GM21526 (cell line): ENCODE data around the gene OR10P1.
"Not testable (repeated sequence)": the region's sequence is repeated elsewhere in the genome, so short reads cannot be mapped to it uniquely, and the experiment has no call there.

ENCODE experiments used
- ATAC-seq: cut with Tn5 transposase; IDR thresholded peaks from one replicate; pipeline ENCODE4 v1.9.1; 2021; ENCODE audit warnings: moderate library complexity; ENCODE audit not compliant: unreplicated experiment, low FRiP score

The OR10P1 gene, protein sequence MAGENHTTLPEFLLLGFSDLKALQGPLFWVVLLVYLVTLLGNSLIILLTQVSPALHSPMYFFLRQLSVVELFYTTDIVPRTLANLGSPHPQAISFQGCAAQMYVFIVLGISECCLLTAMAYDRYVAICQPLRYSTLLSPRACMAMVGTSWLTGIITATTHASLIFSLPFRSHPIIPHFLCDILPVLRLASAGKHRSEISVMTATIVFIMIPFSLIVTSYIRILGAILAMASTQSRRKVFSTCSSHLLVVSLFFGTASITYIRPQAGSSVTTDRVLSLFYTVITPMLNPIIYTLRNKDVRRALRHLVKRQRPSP

DNA sequence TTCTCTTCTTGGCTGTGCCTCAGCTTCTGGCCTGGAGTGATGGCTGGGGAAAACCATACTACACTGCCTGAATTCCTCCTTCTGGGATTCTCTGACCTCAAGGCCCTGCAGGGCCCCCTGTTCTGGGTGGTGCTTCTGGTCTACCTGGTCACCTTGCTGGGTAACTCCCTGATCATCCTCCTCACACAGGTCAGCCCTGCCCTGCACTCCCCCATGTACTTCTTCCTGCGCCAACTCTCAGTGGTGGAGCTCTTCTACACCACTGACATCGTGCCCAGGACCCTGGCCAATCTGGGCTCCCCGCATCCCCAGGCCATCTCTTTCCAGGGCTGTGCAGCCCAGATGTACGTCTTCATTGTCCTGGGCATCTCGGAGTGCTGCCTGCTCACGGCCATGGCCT lies at the start of gene OR10P1:
OR10P1 (plus strand) TSS at position 40 of the 400 bp plus-strand sequence; CDS start at position 40, 0 bp downstream.
- no peak for ATAC-seq

DNA sequence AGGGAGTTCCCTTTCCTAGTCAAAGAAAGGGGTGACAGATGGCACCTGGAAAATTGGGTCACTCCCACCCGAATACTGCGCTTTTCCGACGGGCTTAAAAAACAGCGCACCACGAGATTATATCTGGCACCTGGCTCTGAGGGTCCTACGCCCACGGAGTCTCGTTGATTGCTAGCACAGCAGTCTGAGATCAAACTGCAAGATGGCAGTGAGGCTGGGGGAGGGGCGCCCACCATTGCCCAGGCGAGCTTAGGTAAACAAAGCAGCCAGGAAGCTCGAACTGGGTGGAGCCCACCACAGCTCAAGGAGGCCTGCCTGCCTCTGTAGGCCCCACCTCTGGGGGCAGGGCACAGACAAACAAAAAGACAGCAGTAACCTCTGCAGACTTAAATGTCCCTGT lies 46.5 kb upstream of the OR10P1 start:
- not testable (repeated sequence) for ATAC-seq

DNA sequence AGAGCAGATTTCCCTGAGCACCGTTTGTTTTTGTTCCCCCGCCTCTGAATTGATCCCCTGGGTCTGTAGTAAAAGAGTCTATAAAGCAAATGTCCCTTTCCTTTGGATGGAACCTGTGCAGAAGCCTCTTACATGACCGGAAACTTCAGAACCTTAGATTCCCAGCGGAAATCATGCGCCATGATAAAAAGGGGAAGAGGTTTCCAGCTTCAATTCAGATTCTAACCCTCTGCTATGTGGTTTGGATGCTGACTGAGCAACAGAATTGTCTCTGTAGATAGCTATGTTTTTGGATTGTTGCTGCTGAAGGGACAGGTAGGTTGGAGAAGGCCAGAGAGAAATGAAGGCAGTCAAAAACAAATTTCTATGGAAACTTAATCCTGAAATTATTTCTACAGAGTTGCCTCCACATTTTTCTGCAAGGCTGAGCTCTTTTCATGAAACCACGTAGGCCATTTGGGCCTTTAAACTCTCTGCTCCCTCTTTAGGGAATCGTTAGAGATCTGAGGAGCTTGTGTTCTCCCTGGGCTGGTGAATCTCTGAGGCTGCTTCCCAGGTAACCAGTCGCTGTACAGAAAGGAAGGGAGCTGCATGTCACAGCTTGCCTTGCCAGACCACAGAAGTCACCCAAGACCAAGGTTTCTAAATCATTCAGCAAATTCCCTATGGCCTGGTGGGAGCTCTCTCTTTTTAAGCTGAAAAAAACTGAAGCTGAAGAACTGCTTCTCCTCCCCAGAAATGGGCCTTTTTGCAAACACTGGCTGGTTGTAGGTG lies 28.7 kb upstream of the OR10P1 start:
- no peak for ATAC-seq

DNA sequence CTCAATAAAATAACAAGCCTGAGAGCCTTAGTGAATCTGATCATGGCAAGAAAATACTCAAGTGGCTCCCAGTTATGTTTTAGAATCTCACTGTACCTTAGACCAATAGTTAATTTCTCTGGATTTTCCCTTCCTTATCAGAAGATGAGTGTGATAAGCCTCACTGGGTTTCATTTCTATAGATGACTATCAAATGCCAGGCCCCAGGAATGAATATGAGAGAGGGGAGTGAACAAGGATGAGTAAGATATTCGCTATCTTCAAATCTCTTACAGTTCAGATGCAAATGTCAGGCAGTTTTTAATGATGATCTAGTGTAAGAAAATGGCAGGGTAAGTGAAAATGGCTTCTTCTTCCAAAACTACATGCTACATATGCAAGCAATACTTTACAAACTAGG lies 26.1 kb upstream of the OR10P1 start:
- ATAC-seq, result no peak

DNA sequence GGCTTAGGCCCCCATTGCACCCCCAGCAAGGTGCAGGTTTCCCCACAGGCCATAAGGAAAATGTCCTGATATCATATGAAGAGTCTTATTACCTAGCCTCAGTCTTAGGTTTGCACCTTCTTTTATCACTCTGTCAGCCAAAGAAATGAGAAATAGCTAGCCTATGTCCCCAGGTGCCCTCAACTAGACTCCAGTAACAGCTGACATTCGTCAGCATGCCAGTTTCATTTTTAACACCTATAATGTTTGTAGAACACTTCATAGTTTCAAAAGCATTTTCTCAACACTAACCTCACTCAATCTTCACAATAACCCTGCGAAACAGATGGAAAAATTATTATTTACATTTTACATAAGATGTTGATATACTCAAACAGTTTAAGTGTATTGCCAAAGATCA lies 24.0 kb upstream of the OR10P1 start:
- no peak for ATAC-seq

DNA sequence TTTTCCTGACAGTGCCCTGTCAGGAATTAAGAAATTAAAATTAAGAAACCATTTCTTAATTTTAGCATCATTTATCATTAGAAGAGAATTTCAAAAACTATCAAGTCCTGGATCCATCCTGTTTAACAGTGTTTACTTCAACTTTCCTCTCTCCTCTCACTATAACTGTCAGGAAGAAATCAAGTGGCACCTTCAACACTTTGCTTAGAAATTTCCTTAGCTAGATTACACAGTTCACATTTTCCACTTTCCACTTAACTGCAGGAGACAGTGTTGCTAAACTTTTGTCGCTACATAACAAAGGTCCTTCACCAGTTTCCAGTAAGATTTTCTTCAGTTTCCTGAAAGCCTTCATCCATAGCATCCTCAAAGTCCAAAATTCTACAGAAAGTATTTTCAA lies 21.9 kb upstream of the OR10P1 start:
- no peak for ATAC-seq

DNA sequence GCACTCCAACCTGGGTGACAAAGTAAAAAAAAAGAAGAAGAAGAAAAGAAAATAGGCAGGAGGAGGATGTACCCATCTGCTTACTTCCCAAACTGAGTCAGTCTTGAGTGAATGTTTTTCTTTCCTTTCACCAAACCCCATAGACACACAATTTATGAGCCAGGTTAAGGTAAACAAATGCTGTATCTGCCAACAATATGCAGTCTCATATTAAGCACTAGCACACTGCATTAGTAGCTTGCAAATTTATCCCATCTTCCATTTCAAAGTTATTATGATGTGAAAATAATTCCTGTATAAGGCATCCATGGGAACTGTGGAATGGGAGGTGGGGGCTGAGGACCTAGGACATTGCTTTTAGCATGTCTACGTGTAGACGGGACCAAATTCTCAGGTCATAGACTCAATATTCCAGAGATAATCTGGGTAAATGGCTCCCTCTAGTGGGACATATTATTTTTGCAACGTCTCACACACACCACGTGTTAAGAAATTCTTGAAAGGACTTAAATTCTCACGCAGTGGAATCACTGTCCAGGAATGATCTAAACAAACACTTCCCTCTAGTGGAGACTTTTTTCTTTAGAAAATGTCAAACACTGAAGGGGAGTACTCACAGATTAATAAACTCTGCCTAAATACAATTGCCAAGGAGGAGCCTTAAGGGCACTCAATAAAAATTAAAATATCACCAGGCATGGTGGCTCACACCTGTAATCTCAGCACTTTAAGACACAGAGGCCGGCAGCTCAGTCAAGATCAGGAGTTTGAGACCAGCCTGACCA lies 17.1 kb upstream of the OR10P1 start:
- peak; percentile 86 for ATAC-seq

DNA sequence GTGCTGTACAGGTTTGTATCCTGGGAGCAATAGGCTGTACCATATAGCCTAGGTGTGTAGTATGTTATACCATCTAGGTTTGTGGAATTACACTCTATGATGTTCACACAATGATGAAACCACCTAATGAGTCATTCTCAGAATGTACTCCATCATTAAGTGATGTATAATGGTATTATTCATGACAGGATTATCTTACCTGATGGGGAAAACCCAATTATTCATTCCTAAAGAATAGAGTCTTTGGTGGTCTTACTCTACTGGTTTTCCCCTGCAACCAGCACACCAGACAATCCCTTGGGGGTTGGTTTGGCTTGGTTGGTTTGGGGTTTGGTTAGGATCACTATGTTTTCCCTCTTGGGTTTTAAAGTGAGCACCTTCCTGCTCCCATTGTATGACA lies 12.6 kb upstream of the OR10P1 start:
- ATAC-seq, result no peak

DNA sequence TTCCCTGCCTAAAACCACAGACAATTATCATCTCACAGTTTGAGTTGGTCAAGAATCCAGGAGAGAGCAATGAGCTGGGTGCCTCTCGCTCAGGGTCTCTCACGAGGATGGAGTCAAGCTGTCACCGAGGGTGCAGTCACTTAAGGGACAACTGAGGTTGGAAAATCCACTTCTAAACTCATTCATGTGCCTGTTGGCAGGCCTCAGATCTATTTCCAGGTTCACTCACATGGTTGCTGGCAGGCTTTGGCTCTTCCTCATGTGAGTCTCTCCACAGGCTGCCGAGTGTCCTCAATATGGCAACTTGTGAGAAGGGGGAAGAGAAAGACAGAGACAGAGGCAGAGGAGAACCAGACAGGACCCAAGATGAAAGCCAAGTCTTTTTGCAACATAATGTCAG lies 10.5 kb upstream of the OR10P1 start:
- no peak for ATAC-seq

DNA sequence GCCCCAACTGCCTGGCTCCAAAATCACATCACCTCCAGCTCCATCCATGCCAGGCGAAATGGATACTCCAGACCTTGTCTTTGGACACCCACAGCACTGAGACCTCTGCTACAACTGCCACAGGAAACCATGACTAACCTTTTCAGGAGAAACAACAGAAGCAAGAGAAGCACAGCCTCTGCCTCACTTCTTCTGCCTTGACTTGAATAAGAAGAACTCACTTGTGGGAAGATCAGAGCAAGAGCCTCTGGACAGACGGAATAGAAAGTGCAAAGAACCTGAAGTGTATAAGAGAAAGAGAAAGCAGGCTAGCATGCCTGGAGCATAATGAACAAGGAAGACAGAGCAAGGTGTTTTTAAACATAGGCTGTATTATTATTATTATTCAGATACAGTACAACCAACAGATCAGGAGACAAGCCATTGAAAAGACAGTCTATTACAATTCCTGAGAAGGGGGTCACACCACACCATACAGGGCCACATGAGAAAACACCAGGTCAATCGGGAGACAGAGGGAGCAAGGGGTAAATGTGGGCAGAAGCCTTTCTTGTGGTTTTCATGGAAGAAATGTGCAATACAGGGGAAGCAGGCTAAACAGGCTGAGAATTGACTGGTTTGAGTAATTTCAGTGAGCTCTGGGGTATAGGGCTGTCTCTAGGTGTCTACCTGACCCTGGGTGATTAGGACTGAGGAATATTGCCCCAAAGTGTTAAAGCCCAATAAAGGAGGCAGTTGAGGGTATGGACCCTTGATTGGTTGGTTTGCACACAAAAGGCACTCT lies 7.4 kb upstream of the OR10P1 start:
- ATAC-seq, result no peak

DNA sequence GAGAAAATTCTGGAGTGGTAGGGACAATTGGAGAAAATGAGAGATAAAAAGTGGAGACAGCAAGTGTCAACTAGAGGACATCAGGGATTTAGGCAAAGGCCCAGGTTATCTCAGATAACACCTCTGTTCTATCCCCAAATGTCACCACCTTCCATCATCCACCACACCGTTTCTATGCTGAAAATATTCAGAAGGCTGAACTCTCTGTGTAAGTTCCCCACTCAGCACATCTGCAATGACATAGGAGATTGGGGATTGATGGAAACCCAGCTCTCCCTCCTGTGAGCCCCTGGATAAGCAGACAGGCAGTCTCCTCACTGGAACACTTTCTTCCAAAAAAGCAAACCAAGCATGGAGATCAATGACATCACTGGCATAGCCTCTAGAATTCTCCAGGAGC lies 5.6 kb upstream of the OR10P1 start:
- no peak for ATAC-seq

DNA sequence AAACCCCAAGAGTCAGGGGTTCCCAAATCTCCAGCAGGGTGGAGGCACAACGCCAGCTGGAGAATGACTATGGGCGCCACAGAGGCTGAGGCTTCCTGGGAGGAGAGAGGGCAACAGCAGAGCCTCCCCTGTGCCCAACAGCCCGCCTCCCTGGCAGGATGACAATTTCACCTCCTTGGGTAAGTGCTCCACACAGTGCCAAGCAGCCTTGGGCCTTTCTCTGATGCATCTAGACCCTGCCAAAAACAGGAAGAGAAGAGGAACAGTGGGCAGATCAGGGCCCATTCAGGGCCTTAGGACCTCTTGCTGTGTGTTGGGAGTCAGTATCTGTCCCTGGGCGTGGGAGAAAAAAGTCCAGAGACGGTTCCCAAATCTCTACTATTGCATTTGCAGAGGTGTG lies 5.0 kb upstream of the OR10P1 start:
- ATAC-seq, result no peak

DNA sequence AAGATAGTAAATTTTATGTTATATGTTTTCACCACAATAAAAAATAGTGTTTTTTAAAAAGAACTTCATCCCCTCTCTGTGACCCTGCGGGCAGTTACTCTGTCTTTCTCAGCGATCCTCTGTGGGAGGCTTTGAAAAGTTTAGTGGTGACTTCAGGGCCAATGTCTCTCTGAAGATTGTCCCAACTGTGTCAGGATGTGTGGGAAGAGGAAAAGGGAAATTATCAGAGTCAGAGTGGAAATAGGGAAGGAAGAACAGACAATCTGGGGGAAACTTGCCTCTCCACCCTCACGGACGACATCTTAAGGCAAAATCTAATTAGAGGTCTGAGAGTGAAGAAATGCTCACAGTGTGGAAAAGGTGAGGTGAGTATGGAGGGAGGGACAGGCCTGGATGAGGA lies 3.5 kb upstream of the OR10P1 start:
- no peak for ATAC-seq

DNA sequence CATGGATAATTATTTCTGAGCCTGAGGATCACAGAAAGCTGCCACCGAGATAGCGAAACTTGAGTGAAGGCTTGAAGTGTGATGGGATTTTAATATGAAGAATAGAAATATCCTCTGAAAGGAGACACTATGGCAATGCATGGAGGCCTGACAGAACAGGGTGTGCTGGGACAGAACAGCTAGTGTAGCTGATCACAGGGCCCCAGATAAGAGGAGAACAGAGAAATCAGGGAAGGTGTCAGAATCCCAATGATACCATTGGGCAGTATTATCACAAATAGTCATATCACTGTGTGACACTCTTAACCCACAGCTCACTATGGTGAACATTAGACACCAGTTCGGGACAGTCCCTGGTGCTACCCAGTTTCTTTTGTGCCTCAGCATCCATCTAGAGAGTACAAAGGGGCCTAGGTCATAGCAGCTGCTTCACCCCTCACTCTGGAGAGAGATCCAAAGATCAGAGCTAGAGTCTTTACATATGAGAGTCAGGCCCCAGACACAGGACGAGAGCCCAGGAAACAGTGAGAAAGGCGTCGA lies 506 bp upstream of the OR10P1 start:
- no peak for ATAC-seq

DNA sequence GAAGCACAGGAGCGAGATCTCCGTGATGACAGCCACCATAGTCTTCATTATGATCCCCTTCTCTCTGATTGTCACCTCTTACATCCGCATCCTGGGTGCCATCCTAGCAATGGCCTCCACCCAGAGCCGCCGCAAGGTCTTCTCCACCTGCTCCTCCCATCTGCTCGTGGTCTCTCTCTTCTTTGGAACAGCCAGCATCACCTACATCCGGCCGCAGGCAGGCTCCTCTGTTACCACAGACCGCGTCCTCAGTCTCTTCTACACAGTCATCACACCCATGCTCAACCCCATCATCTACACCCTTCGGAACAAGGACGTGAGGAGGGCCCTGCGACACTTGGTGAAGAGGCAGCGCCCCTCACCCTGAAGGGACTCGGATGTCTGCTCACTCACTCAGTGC lies 775 bp downstream of the OR10P1 start:
- ATAC-seq, result no peak

DNA sequence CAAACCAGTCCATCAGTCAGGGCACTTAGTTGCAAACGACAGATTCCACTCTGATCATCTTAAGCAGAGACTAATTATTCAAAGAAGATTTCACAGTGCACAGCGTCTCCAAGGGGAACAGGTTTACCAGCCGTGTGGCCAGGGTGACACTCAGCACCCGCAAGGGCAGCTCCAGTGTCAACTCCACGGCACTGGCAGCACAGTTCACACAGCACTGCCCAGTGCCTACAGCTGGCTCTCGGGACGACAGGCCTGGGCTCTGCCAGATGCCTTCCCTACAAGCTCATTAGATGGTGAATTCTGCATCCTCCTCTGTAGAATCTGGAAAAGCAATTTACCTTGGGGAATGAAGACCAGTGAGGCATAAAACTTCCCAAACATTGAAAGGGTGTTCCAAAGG lies 4.9 kb downstream of the OR10P1 start:
- no peak for ATAC-seq

DNA sequence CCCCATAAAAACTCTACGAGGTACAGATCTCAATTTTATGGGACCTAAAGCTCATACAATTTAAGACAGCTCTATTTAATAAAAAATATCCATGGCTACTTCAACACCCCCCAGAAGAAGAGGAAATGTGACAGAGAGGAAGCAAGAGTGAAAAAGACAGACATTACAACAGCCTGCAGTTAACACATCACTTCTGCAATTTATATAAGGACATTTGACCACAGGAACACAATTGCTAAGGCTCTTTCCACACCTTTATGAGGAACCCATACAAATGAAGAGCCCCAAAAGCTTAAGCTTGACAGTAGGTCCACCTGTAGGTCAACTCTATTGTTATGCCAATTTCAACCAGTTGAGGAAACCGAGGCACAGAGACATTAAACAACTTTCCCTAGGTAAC lies 5.6 kb downstream of the OR10P1 start:
- ATAC-seq, result no peak

DNA sequence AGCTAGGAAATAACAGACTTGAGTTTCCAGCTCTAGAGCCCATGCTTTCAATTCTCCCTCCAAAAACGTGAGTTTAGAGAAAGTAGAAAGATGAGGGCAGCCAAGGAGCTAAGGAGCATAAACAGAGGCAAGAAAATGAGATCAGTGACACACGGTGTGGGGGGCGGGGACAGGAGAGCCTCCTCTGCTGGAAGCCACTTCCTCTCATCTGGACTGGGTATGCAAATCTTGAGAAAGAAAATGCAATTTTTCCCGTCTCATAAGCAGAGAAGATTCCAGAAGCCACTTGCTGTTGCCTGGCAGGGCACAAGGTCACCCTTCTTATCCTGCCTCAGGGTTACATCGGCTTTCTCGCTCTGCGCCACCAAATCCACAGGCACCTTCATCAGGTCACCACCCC lies 6.0 kb downstream of the OR10P1 start:
- ATAC-seq, result no peak

DNA sequence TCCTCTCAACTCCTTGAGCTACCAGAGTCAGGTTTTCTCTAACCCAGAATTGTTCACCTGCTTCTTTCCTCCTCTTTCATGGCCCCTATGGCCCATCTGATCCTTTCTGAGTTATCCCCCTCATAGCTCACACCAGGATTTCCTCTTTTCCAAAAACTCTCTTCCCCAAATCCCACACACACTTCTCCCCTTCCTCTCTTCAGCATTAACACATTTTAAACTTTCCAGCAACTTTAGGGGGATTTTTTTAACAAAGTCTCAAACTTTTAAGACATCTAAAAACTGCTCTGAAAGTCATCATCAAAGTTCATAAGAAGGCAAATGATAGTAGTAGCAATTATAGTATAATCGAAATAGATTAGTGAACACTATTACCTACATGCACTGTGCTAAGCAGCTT lies 7.9 kb downstream of the OR10P1 start:
- no peak for ATAC-seq

DNA sequence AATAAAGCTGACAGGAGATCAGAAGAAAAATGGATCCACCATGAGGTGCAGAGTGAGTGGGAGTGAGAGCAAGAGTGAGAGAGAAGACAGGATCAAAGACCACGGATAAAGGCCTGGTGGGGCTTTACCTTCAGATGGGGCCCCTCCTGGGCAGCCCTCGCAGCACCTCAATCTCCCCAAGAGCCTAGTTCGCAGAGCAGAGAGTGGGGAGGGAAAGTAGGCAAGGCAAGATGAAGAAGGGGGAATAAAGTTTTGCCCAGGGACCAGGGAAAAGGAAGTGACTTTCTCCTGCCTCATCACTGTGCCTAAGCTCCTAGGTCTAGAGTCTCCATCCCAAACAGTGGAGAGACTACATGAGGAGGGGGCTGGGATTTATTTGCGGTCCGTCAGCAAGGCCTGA lies 10.3 kb downstream of the OR10P1 start:
- no peak for ATAC-seq
